Liver (tissue), 9 donors: Measurements from ENCODE around the gene GPN1. TPM values are rescaled to one million over a fixed set of nuclear protein-coding genes. Genes with fewer than 3 reads are reported as not detected.
"Not testable (repeated sequence)": the region's sequence is repeated elsewhere in the genome, so short reads cannot be mapped to it uniquely, and the experiment has no call there.

Source experiments
- DNase-seq: peaks from one replicate; pipeline ENCODE4 v3.0.0-alpha.2; 2017; ENCODE audit warnings: low spot score
- H3K27ac ChIP-seq, 2 donors: one replicate each; pipeline ENCODE4 v1.7.0; 2013; ENCODE audit warnings: inconsistent platforms in 2 of 2, low read length in 2 of 2, control low read depth in 1 of 2, low read depth in 1 of 2, mild to moderate bottlenecking in 1 of 2
- H3K27me3 ChIP-seq, 4 donors: one replicate each; pipeline versions ENCODE4 v1.6.1 to v1.7.0; 2013; ENCODE audit warnings: low read length in 3 of 4, inconsistent platforms in 1 of 4, mild to moderate bottlenecking in 1 of 4, moderate library complexity in 1 of 4; ENCODE audit not compliant: control insufficient read depth in 4 of 4, insufficient read depth in 4 of 4
- H3K36me3 ChIP-seq, 4 donors: one replicate each; pipeline versions ENCODE4 v1.6.1 to v1.7.0; 2013; ENCODE audit warnings: low read length in 3 of 4, mild to moderate bottlenecking in 3 of 4, low read depth in 1 of 4, moderate library complexity in 1 of 4; ENCODE audit not compliant: control insufficient read depth in 4 of 4, insufficient read depth in 3 of 4
- H3K4me1 ChIP-seq, 4 donors: one replicate each; pipeline versions ENCODE4 v1.6.1 to v1.7.0; 2013; ENCODE audit warnings: low read length in 3 of 4, mild to moderate bottlenecking in 3 of 4, moderate library complexity in 1 of 4; ENCODE audit not compliant: control insufficient read depth in 4 of 4, insufficient read depth in 4 of 4
- H3K4me3 ChIP-seq, 3 donors: one replicate each; pipeline versions ENCODE4 v1.6.1 to v1.7.0; 2013; ENCODE audit warnings: low read length in 3 of 3, control low read depth in 1 of 3, low read depth in 1 of 3, mild to moderate bottlenecking in 1 of 3
- H3K9ac ChIP-seq, 2 donors: one replicate each; pipeline ENCODE4 v1.7.0; 2013; ENCODE audit warnings: low read length in 2 of 2, mild to moderate bottlenecking in 2 of 2, moderate library complexity in 2 of 2, control low read depth in 1 of 2, low read depth in 1 of 2
- H3K9me3 ChIP-seq, 4 donors: one replicate each; pipeline versions ENCODE4 v1.6.1 to v1.7.0; 2013; ENCODE audit warnings: low read length in 3 of 4; ENCODE audit not compliant: control insufficient read depth in 4 of 4
- EGR1 ChIP-seq, 2 donors: IDR thresholded peaks; 2 replicates each; pipeline ENCODE4 v1.6.1; 2016 to 2018; ENCODE audit warnings: antibody characterized with exemption in 2 of 2, low read depth in 2 of 2
- FOXA1 ChIP-seq: IDR thresholded peaks from 2 replicates; pipeline ENCODE4 v1.6.1; 2016; ENCODE audit warnings: antibody characterized with exemption
- FOXA2 ChIP-seq: IDR thresholded peaks from 2 replicates; pipeline ENCODE4 v1.6.1; 2016; ENCODE audit warnings: antibody characterized with exemption
- GABPA ChIP-seq, 2 donors: IDR thresholded peaks in 1 of 2; conservative IDR thresholded peaks in 1 of 2; 2 replicates each; pipeline ENCODE4 v1.6.1; 2016; ENCODE audit warnings: antibody characterized with exemption in 2 of 2, mild to moderate bottlenecking in 1 of 2, moderate library complexity in 1 of 2
- HNF4A ChIP-seq, 2 donors: conservative IDR thresholded peaks; 2 replicates each; pipeline ENCODE4 v1.6.1; 2016; ENCODE audit warnings: antibody characterized with exemption in 2 of 2, mild to moderate bottlenecking in 2 of 2
- HNF4G ChIP-seq: IDR thresholded peaks from 2 replicates; pipeline ENCODE4 v1.6.1; 2016; ENCODE audit warnings: antibody characterized with exemption
- JUND ChIP-seq, 2 donors: IDR thresholded peaks; 2 replicates each; pipeline ENCODE4 v1.6.1; 2016; ENCODE audit warnings: antibody characterized with exemption in 2 of 2
- NR2F2 ChIP-seq: IDR thresholded peaks from 2 replicates; pipeline ENCODE4 v1.6.1; 2016; ENCODE audit warnings: antibody characterized with exemption
- RAD21 ChIP-seq, 2 donors: IDR thresholded peaks; 2 replicates each; pipeline ENCODE4 v1.6.1; 2016; ENCODE audit warnings: antibody characterized with exemption in 2 of 2, mild to moderate bottlenecking in 2 of 2
- RXRA ChIP-seq, 2 donors: IDR thresholded peaks; 2 replicates each; pipeline ENCODE4 v1.6.1; 2017 to 2018; ENCODE audit warnings: antibody characterized with exemption in 2 of 2, mild to moderate bottlenecking in 1 of 2
- SP1 ChIP-seq: IDR thresholded peaks from 2 replicates; pipeline ENCODE4 v1.6.1; 2018; ENCODE audit warnings: antibody characterized with exemption, mild to moderate bottlenecking
- TAF1 ChIP-seq: conservative IDR thresholded peaks from 2 replicates; pipeline ENCODE4 v1.6.1; 2016; ENCODE audit warnings: antibody characterized with exemption, mild to moderate bottlenecking
- YY1 ChIP-seq: IDR thresholded peaks from 2 replicates; pipeline ENCODE4 v1.6.1; 2016; ENCODE audit warnings: antibody characterized with exemption, mild to moderate bottlenecking
- WGBS: extraction: QIAGEN DNeasy Blood & Tissue Kit; methylation state at CpG from one replicate; pipeline ENCODE4 v1.1.7; 2013; 5-methylcytosine and 5-hydroxymethylcytosine counted together
- polyA plus RNA-seq, 2 donors: library from polyadenylated mRNA; stranded (reverse) in 1 of 2; unstranded in 1 of 2; fragments of 200-250 nt in 1 of 2; fragments of >200 nt in 1 of 2; fragmentation: Nextera tagmentation in 1 of 2; extraction: Ambion mirVana in 1 of 2; gene quantifications; one replicate each; pipeline versions ENCODE4 v1.2.1 to v1.2.3, GENCODE V29; 2013 to 2015
- total RNA-seq, 2 donors: library from RNA; depleted of rRNA; stranded (reverse); fragments of >200 nt; gene quantifications; one replicate each; pipeline ENCODE4 v1.2.3, GENCODE V29; 2014
- TF ChIP-seq, protein P1 (sequence below): IDR thresholded peaks from 2 replicates; pipeline ENCODE4 v1.6.1; 2016; ENCODE audit warnings: antibody characterized with exemption, mild to moderate bottlenecking
- TF ChIP-seq, protein P2 (sequence below): IDR thresholded peaks from 2 replicates; pipeline ENCODE4 v1.6.1; 2016; ENCODE audit warnings: antibody characterized with exemption
- TF ChIP-seq, protein P3 (sequence below): IDR thresholded peaks from 2 replicates; pipeline ENCODE4 v1.6.1; 2016; ENCODE audit warnings: antibody characterized with exemption
- TF ChIP-seq, protein P4 (sequence below): fragments of 150-350 bp; IDR thresholded peaks from 2 replicates; pipeline ENCODE4 v1.5.1; 2017; ENCODE audit warnings: improper control_type of control experiment, low read depth, low read length; ENCODE audit not compliant: missing input control
- TF ChIP-seq, protein P5 (sequence below): IDR thresholded peaks from 2 replicates; pipeline ENCODE4 v1.6.1; 2016; ENCODE audit warnings: antibody characterized with exemption
- donor health status: healthy.
- donor health status: healthy.
- donor health status: healthy.
- donor health status: healthy.
- donor health status: healthy.

GPN1 gene
- total and polyA plus RNA-seq, 4 donors: 10.7 to 17.2 (median 12.4) TPM

DNA sequence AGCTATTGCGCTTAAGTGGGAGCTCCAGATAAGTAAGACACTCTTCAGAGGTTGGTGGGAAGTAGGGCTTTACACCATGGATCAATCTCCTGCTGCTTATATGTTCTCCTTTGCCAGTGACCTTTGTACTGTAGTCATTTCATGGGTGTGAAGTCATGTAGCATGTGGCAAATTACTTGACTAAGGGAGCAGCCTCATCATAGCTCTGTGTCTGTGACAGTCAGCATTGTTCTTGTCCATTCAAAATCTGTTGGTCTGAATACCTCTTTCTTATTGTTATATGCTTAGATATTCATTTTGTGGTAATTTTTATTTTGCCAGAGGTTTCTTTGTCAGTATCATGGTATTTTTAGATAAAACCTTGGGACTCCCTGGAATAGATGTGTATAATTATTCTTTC is 53.0 kb downstream of the GPN1 start:
- no peak overlapping the region for H3K27ac ChIP-seq
- H3K9ac ChIP-seq: no peak overlapping the region
- H3K9me3 ChIP-seq: no peaks in the 10 kb centered on the region
- no peaks in the 10 kb centered on the region for H3K4me1 ChIP-seq
- no peaks in the 10 kb centered on the region for H3K27me3 ChIP-seq
- peaks cover 2 to 33% (median 27%) of the 10 kb centered on the region in 4 donors for H3K36me3 ChIP-seq
- no peak overlapping the region for H3K4me3 ChIP-seq
- DNase-seq: no peak
- TF ChIP-seq GABPA (IDR thresholded peaks at IDR 0.05 in 1 of 2, conservative IDR thresholded peaks at IDR 0.05 in 1 of 2) (no peak), HNF4A (conservative IDR thresholded peaks at IDR 0.05) (peak; percentile 20 to 24)
- 91% methylated on average over 1 of the region's 1 CpG for WGBS

DNA sequence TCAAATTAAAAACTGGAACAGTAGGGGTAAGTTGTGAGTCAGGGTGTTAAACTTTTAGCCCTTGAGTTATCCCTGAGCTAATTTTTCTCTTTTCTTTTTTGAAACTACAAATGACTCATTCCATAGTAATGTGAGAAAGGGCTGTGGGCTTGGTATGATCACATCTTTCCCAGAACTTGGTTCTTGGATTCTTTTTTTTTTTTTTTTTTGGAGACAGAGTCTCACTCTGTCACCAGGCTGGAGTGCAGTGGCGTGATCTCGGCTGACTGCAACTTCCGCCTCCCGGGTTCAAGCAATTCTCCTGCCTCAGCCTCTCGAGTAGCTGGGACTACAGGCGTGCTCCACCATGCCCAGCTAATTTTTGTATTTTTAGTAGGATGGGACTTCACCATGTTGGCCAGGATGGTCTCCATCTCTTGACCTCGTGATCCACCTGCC is 53.5 kb downstream of the GPN1 start:
- H3K36me3 ChIP-seq: peaks cover 2 to 34% (median 24%) of the 10 kb centered on the region in 4 donors
- H3K4me1 ChIP-seq, H3K27ac ChIP-seq, H3K4me3 ChIP-seq, H3K27me3 ChIP-seq, H3K9ac ChIP-seq, H3K9me3 ChIP-seq, DNase-seq: not testable (repeated sequence)
- WGBS: 93% methylated on average over 7 of the region's 7 CpGs

DNA sequence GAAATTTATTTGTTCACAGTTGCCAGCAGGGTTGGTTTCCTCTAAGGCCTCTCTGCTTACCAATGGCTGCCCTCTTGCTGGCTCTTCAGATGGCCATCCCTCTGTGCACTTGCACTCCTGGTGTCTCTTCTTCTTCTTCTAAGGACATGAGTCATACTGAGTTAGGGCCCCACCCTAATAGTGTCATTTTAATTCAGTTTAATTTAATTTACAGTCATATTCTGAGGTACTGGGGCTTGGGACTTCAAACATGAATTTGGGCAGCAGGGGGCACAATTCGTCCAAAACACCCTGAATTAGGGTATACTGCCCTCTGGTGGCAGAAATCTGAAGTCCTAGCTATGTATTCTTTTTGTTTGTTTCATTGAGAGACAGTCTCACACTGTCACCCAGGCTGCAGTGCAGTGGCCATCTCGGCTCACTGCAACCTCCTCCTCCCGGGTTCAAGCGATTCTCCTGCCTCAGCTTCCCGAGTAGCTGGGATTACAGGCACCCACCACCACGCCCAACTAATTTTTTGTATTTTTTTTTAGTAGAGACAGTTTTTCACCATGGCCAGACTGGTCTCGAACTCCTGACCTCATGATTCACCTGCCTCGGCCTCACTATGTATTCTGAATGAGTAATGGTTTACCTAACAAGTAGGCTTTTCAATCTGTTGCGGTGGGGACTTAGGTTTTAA is 54.7 kb downstream of the GPN1 start:
- Histone ChIP-seq H3K27ac (no peak overlapping the region), H3K9ac (no peak overlapping the region)

More for the DNA sequence above, 54.7 kb downstream of the GPN1 start:
- Histone ChIP-seq H3K4me1 (no peaks in the 10 kb centered on the region), H3K27me3 (no peaks in the 10 kb centered on the region), H3K4me3 (no peak overlapping the region), H3K36me3 (peaks cover 4 to 35% (median 22%) of the 10 kb centered on the region in 4 donors), H3K9me3 (no peaks in the 10 kb centered on the region)
- TF ChIP-seq, protein P1, sequence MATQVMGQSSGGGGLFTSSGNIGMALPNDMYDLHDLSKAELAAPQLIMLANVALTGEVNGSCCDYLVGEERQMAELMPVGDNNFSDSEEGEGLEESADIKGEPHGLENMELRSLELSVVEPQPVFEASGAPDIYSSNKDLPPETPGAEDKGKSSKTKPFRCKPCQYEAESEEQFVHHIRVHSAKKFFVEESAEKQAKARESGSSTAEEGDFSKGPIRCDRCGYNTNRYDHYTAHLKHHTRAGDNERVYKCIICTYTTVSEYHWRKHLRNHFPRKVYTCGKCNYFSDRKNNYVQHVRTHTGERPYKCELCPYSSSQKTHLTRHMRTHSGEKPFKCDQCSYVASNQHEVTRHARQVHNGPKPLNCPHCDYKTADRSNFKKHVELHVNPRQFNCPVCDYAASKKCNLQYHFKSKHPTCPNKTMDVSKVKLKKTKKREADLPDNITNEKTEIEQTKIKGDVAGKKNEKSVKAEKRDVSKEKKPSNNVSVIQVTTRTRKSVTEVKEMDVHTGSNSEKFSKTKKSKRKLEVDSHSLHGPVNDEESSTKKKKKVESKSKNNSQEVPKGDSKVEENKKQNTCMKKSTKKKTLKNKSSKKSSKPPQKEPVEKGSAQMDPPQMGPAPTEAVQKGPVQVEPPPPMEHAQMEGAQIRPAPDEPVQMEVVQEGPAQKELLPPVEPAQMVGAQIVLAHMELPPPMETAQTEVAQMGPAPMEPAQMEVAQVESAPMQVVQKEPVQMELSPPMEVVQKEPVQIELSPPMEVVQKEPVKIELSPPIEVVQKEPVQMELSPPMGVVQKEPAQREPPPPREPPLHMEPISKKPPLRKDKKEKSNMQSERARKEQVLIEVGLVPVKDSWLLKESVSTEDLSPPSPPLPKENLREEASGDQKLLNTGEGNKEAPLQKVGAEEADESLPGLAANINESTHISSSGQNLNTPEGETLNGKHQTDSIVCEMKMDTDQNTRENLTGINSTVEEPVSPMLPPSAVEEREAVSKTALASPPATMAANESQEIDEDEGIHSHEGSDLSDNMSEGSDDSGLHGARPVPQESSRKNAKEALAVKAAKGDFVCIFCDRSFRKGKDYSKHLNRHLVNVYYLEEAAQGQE: no peak
- TF ChIP-seq HNF4A (conservative IDR thresholded peaks at IDR 0.05) (no peak), JUND (IDR thresholded peaks at IDR 0.05) (no peak), EGR1 (IDR thresholded peaks at IDR 0.05; ENCODE audit: low read depth in 2 of 2) (no peak), GABPA (IDR thresholded peaks at IDR 0.05 in 1 of 2, conservative IDR thresholded peaks at IDR 0.05 in 1 of 2) (no peak), FOXA2 (no peak), YY1 (peak; percentile 15), NR2F2 (peak; percentile 9), RAD21 (IDR thresholded peaks at IDR 0.05) (peak; percentile 89 to 91), FOXA1 (no peak), SP1 (peak; percentile 22), TAF1 (no peak), HNF4G (no peak), RXRA (IDR thresholded peaks at IDR 0.05) (no peak)
- TF ChIP-seq, protein P2, sequence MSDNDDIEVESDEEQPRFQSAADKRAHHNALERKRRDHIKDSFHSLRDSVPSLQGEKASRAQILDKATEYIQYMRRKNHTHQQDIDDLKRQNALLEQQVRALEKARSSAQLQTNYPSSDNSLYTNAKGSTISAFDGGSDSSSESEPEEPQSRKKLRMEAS: no peak
- TF ChIP-seq, protein P3, sequence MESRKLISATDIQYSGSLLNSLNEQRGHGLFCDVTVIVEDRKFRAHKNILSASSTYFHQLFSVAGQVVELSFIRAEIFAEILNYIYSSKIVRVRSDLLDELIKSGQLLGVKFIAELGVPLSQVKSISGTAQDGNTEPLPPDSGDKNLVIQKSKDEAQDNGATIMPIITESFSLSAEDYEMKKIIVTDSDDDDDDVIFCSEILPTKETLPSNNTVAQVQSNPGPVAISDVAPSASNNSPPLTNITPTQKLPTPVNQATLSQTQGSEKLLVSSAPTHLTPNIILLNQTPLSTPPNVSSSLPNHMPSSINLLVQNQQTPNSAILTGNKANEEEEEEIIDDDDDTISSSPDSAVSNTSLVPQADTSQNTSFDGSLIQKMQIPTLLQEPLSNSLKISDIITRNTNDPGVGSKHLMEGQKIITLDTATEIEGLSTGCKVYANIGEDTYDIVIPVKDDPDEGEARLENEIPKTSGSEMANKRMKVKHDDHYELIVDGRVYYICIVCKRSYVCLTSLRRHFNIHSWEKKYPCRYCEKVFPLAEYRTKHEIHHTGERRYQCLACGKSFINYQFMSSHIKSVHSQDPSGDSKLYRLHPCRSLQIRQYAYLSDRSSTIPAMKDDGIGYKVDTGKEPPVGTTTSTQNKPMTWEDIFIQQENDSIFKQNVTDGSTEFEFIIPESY: no peak
- TF ChIP-seq, protein P4, sequence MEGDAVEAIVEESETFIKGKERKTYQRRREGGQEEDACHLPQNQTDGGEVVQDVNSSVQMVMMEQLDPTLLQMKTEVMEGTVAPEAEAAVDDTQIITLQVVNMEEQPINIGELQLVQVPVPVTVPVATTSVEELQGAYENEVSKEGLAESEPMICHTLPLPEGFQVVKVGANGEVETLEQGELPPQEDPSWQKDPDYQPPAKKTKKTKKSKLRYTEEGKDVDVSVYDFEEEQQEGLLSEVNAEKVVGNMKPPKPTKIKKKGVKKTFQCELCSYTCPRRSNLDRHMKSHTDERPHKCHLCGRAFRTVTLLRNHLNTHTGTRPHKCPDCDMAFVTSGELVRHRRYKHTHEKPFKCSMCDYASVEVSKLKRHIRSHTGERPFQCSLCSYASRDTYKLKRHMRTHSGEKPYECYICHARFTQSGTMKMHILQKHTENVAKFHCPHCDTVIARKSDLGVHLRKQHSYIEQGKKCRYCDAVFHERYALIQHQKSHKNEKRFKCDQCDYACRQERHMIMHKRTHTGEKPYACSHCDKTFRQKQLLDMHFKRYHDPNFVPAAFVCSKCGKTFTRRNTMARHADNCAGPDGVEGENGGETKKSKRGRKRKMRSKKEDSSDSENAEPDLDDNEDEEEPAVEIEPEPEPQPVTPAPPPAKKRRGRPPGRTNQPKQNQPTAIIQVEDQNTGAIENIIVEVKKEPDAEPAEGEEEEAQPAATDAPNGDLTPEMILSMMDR: peak; percentile 99
- TF ChIP-seq, protein P5, sequence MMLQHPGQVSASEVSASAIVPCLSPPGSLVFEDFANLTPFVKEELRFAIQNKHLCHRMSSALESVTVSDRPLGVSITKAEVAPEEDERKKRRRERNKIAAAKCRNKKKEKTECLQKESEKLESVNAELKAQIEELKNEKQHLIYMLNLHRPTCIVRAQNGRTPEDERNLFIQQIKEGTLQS: peak; percentile 12
- WGBS: 36% methylated on average over 9 of the region's 9 CpGs
- peak; percentile 88 for DNase-seq
